Adrenal gland (tissue), 5 donors: ENCODE measurements around the gene LPCAT2.
"Not testable (repeated sequence)": the region's sequence is repeated elsewhere in the genome, so short reads cannot be mapped to it uniquely, and the experiment has no call there.

Experiments
- CTCF ChIP-seq, 6 experiments: fragments of 450-650 bp in 4 of 6; fragments of 200-600 bp in 2 of 6; sonication (generic) in 1 of 6; IDR thresholded peaks; 1 replicate in 5 of 6; 2 replicates in 1 of 6; pipeline versions ENCODE4 v1.5.1 to v1.8.0; 2016 to 2021; ENCODE audit warnings: antibody characterized with exemption in 6 of 6, mild to moderate bottlenecking in 2 of 6, moderate library complexity in 1 of 6
- POLR2A ChIP-seq, 2 donors: fragments of 450-650 bp; IDR thresholded peaks; one replicate each; pipeline ENCODE4 v1.6.1; 2017; ENCODE audit warnings: antibody characterized with exemption in 2 of 2, mild to moderate bottlenecking in 2 of 2, moderate library complexity in 1 of 2
- donor health status: DM: no; HTN: no; CAD: no.

GRCh38 chr16:55615670-55616069 lies 106.8 kb downstream of the LPCAT2 start:
- not testable (repeated sequence) for TF ChIP-seq CTCF, POLR2A (IDR thresholded peaks at IDR 0.05)
